ENCODE measurements around the gene DCST2. TPM values are rescaled to one million over a fixed set of nuclear protein-coding genes. Genes with fewer than 3 reads are reported as not detected.

Gene DCST2
- total and polyA plus RNA-seq, 2 donors (not counting 3 experiments of a cell fraction or from before 2014, with no cell fraction given): 0.29 to 0.51 TPM

DNA sequence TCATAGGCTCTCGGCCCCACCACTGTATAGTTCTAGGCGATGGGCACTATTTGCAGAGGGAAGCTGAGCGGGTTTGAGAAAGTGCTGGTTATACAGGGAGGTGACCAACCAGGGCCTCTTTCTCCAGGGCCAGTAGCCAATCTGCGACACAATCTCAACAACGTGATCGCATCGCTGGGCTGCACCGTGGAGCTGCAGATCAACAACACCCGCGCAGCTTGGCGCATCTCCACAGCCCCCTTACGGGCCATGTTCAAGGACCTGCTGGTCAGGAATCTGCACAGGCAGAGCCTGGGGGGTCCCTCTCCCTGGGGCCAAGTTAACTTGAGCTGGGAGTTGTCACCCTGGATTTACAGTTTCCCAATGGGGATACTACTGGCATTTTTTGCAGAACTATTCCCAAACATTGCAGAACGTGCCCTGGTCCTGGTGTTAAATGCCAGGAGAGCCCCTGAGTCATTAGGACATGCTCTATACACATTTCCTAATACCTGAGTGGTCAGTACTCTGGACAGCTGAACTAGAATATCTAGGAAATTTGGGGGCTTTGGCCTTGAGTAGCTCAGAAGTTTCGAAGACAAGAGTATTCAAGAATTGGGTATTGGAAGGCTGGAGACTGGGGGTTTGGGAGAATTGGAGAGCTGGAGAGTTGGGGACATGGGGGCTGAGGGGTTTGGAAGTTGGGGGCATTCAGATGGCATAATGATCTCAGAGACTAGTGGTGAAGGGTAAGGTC lies 6.9 kb upstream of the DCST2 start:
- no peak for FAIRE-seq
- Histone ChIP-seq H3K9ac (replicated peaks; ENCODE audit: extremely low read depth, insufficient read depth, low read length) (no peak overlapping the region), H3K9me1 (replicated peaks; ENCODE audit: control insufficient read depth, extremely low read depth, insufficient read depth, low read length) (no peaks in the 10 kb centered on the region), H3K4me1 (ENCODE audit: control insufficient read depth, extremely low read depth, insufficient read depth, low read length) (peaks cover 16% of the 10 kb centered on the region), H3K27me3 (ENCODE audit: control insufficient read depth in 2 of 2, insufficient read depth in 2 of 2, low read length in 2 of 2) (peaks cover 0 to 5% of the 10 kb centered on the region in 2 experiments), H3K27ac (ENCODE audit: insufficient read depth, low read depth, low read length) (no peak overlapping the region), H3K4me3 (replicated peaks in 1 of 3; ENCODE audit: insufficient read depth in 1 of 3, low read depth in 1 of 3, low read length in 3 of 3) (no peak overlapping the region), H3K4me2 (ENCODE audit: insufficient read depth, low read length) (no peak overlapping the region), H2AFZ (ENCODE audit: low read depth, low read length) (no peak overlapping the region), H3K9me3 (replicated peaks; ENCODE audit: control insufficient read depth, insufficient read depth, low read length) (no peaks in the 10 kb centered on the region), H3K79me2 (ENCODE audit: control insufficient read depth, insufficient read depth, low read length) (no peaks in the 10 kb centered on the region), H4K20me1 (replicated peaks; ENCODE audit: control insufficient read depth, extremely low read depth, insufficient read depth, low read length) (no peaks in the 10 kb centered on the region), H3K36me3 (ENCODE audit: control insufficient read depth in 2 of 2, extremely low read depth in 1 of 2, insufficient read depth in 2 of 2, low read length in 2 of 2) (no peaks in the 10 kb centered on the region)
- dilution Hi-C loops (cut with MboI; ENCODE audit: extremely low pct_ligation_motif_present, low sequenced_read_pairs) (no loop called here), intact Hi-C loops (cut with micrococcal nuclease) (no loop called here)
- ChIA-PET POLR2A (no interaction called here), CTCF (interaction anchor here (0.7 to 3.0 kb wide), 7 partner anchors 11 to 371 kb away, joined by 3 to 13 read pairs (median 5); partner anchors contain the start of gene ADAM15)
- no TSS peak for BruUV-seq (replicated peaks)
- TF ChIP-seq MYC (IDR thresholded peaks at IDR 0.05; ENCODE audit: low read depth, low read length): no peak
- TF ChIP-seq, protein P1, sequence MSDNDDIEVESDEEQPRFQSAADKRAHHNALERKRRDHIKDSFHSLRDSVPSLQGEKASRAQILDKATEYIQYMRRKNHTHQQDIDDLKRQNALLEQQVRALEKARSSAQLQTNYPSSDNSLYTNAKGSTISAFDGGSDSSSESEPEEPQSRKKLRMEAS (IDR thresholded peaks at IDR 0.05; ENCODE audit: insufficient read depth, insufficient read length): no peak
- TF ChIP-seq POLR2A (IDR thresholded peaks at IDR 0.05; ENCODE audit: low read depth, low read length): no peak
- TF ChIP-seq, protein P2, sequence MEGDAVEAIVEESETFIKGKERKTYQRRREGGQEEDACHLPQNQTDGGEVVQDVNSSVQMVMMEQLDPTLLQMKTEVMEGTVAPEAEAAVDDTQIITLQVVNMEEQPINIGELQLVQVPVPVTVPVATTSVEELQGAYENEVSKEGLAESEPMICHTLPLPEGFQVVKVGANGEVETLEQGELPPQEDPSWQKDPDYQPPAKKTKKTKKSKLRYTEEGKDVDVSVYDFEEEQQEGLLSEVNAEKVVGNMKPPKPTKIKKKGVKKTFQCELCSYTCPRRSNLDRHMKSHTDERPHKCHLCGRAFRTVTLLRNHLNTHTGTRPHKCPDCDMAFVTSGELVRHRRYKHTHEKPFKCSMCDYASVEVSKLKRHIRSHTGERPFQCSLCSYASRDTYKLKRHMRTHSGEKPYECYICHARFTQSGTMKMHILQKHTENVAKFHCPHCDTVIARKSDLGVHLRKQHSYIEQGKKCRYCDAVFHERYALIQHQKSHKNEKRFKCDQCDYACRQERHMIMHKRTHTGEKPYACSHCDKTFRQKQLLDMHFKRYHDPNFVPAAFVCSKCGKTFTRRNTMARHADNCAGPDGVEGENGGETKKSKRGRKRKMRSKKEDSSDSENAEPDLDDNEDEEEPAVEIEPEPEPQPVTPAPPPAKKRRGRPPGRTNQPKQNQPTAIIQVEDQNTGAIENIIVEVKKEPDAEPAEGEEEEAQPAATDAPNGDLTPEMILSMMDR (IDR thresholded peaks at IDR 0.05; ENCODE audit: extremely low read depth in 1 of 2, insufficient read depth in 1 of 2, low read depth in 1 of 2, low read length in 2 of 2): no peak
- TF ChIP-seq EZH2 (IDR thresholded peaks at IDR 0.05; ENCODE audit: borderline replicate concordance, low read depth, low read length, severe bottlenecking): no peak
- TF ChIP-seq FOS (IDR thresholded peaks at IDR 0.05; ENCODE audit: borderline replicate concordance, insufficient read depth, low read length): no peak
- no peak for TF ChIP-seq JUN (IDR thresholded peaks at IDR 0.05; ENCODE audit: borderline replicate concordance, insufficient read depth, insufficient read length, low read depth)
- no peak for TF ChIP-seq POLR2AphosphoS5 (IDR thresholded peaks at IDR 0.05; ENCODE audit: insufficient read depth, low read depth, low read length)
- DNase-seq (ENCODE audit: low read depth, low spot score): no peak

Data from endothelial cell of umbilical vein (primary cell).